IMR-90 (cell line): ENCODE results near the gene EEF1AKMT2. TPM values are rescaled to one million over a fixed set of nuclear protein-coding genes. Genes with fewer than 3 reads are reported as not detected.
A peak's percentile ranks its signal among the peaks of the same experiment; 100 is the strongest.

ENCODE experiments used
- ATAC-seq: fragments of 200-7000 bp; cut with Tn5 transposase; 2 replicates; pipeline ENCODE4 v1.9.1; 2020; ENCODE audit warnings: low read depth, mild to moderate bottlenecking, moderate library complexity
- BruUV-seq: library from RNA; stranded (reverse); fragments of 400-500 nt; replicated peaks from 2 replicates; lab custom pipeline; 2021; lab: Mats Ljungman, UMichigan
- CTCF ChIA-PET: fragments of 300-600 bp; formaldehyde crosslinking; extraction: SDS; loops from one replicate; lab custom pipeline; 2021; ENCODE audit warnings: antibody characterized with exemption; lab: Yijun Ruan, JAX
- POLR2A ChIA-PET: fragments of 300-600 bp; sonication (Branson Sonifier 250); formaldehyde crosslinking; loops from one replicate; lab custom pipeline; 2022; ENCODE audit warnings: antibody characterized with exemption; ENCODE audit not compliant: unreplicated experiment; lab: Charles Lee
- DNase-seq: peaks from one replicate; pipeline ENCODE4 v3.0.0; 2013
- H2AFZ ChIP-seq: replicated peaks from 2 replicates; pipeline ENCODE3; 2013; ENCODE audit warnings: low read length, mild to moderate bottlenecking; ENCODE audit not compliant: poor library complexity
- H2AK5ac ChIP-seq: 2 replicates; pipeline ENCODE4 v1.6.1; 2013; ENCODE audit warnings: low read depth, low read length, inconsistent platforms
- H2AK9ac ChIP-seq: replicated peaks from 2 replicates; pipeline ENCODE3; 2013; ENCODE audit warnings: mild to moderate bottlenecking, low read depth, low read length, moderate library complexity; ENCODE audit not compliant: poor library complexity
- H2BK120ac ChIP-seq: 2 replicates; pipeline ENCODE4 v1.6.1; 2013; ENCODE audit warnings: low read depth, low read length, inconsistent platforms
- H2BK15ac ChIP-seq: 3 replicates; pipeline ENCODE4 v1.6.1; 2013; ENCODE audit warnings: low read depth, low read length, inconsistent platforms
- H2BK20ac ChIP-seq: 2 replicates; pipeline ENCODE4 v1.6.1; 2013; ENCODE audit warnings: low read depth, mild to moderate bottlenecking, inconsistent platforms, low read length, moderate library complexity
- H2BK5ac ChIP-seq: 2 replicates; pipeline ENCODE4 v1.6.1; 2013; ENCODE audit warnings: mild to moderate bottlenecking, low read depth, low read length, inconsistent platforms; ENCODE audit not compliant: poor library complexity, severe bottlenecking
- H3K14ac ChIP-seq: replicated peaks from 2 replicates; pipeline ENCODE4 v1.6.1; 2013; ENCODE audit warnings: low read depth, low read length, inconsistent platforms
- H3K18ac ChIP-seq: 2 replicates; pipeline ENCODE4 v1.6.1; 2013; ENCODE audit warnings: low read depth, low read length, control low read depth
- H3K23ac ChIP-seq: 2 replicates; pipeline ENCODE4 v1.6.1; 2013; ENCODE audit warnings: low read depth, low read length, inconsistent platforms
- H3K27ac ChIP-seq: 2 replicates; pipeline ENCODE4 v1.5.1; 2013; ENCODE audit warnings: mild to moderate bottlenecking, control low read depth, low read length; ENCODE audit not compliant: insufficient read depth
- H3K27me3 ChIP-seq: 2 replicates; pipeline ENCODE4 v1.6.1; 2013; ENCODE audit warnings: low read length; ENCODE audit not compliant: control insufficient read depth, insufficient read depth
- H3K36me3 ChIP-seq: 2 replicates; pipeline ENCODE4 v1.6.1; 2013; ENCODE audit warnings: low read length, mixed read lengths; ENCODE audit not compliant: control insufficient read depth, insufficient read depth
- H3K4ac ChIP-seq: 2 replicates; pipeline ENCODE4 v1.6.1; 2013; ENCODE audit warnings: low read depth, low read length, inconsistent platforms
- H3K4me1 ChIP-seq: 2 replicates; pipeline ENCODE4 v1.6.1; 2013; ENCODE audit warnings: low read length, mixed read lengths; ENCODE audit not compliant: control insufficient read depth, insufficient read depth
- H3K4me2 ChIP-seq: 2 replicates; pipeline ENCODE4 v1.6.1; 2013; ENCODE audit warnings: low read depth, mild to moderate bottlenecking, control low read depth, low read length, moderate library complexity
- H3K4me3 ChIP-seq: 2 replicates; pipeline ENCODE4 v1.5.1; 2013; ENCODE audit warnings: low read depth, mild to moderate bottlenecking, control low read depth, low read length, moderate library complexity; ENCODE audit not compliant: insufficient read depth
- H3K56ac ChIP-seq: 2 replicates; pipeline ENCODE4 v1.6.1; 2013; ENCODE audit warnings: low read length, inconsistent platforms; ENCODE audit not compliant: insufficient read depth; ENCODE audit errors: extremely low read depth
- H3K79me1 ChIP-seq, 2 experiments: 2 replicates each; pipeline ENCODE4 v1.6.1; 2013; ENCODE audit warnings: low read length in 2 of 2, inconsistent platforms in 1 of 2, low read depth in 1 of 2
- H3K9ac ChIP-seq: 2 replicates; pipeline ENCODE4 v1.6.1; 2013; ENCODE audit warnings: low read depth, low read length, control low read depth
- H3K9me1 ChIP-seq: 2 replicates; pipeline ENCODE4 v1.6.1; 2013; ENCODE audit warnings: low read length, inconsistent platforms; ENCODE audit not compliant: insufficient read depth
- H3K9me3 ChIP-seq: 2 replicates; pipeline ENCODE4 v1.6.1; 2013; ENCODE audit warnings: low read length; ENCODE audit not compliant: control insufficient read depth, insufficient read depth
- H4K20me1 ChIP-seq: 2 replicates; pipeline ENCODE4 v1.6.1; 2013; ENCODE audit warnings: low read length, inconsistent platforms; ENCODE audit not compliant: insufficient read depth
- H4K5ac ChIP-seq: 2 replicates; pipeline ENCODE4 v1.6.1; 2013; ENCODE audit warnings: mild to moderate bottlenecking, low read depth, low read length, control low read depth
- H4K8ac ChIP-seq, 2 experiments: 2 replicates each; pipeline ENCODE4 v1.6.1; 2013; ENCODE audit warnings: low read depth in 2 of 2, low read length in 2 of 2, control low read depth in 1 of 2, inconsistent platforms in 1 of 2
- H4K91ac ChIP-seq: 2 replicates; pipeline ENCODE4 v1.6.1; 2013; ENCODE audit warnings: low read depth, low read length, inconsistent platforms; ENCODE audit not compliant: insufficient read depth
- BHLHE40 ChIP-seq: fragments of 150-350 bp; IDR thresholded peaks from 2 replicates; pipeline ENCODE4 v1.6.1; 2016; ENCODE audit warnings: mild to moderate bottlenecking, low read depth, low read length
- CEBPB ChIP-seq: IDR thresholded peaks from 2 replicates; pipeline ENCODE4 v1.6.1; 2012; ENCODE audit warnings: low read depth, low read length, improper control_type of control experiment
- CHD1 ChIP-seq: IDR thresholded peaks from 2 replicates; pipeline ENCODE4 v1.6.1; 2012; ENCODE audit warnings: low read depth, low read length, improper control_type of control experiment
- CTCF ChIP-seq: conservative IDR thresholded peaks from 2 replicates; pipeline ENCODE4 v1.5.1; 2012; ENCODE audit warnings: mild to moderate bottlenecking, low read depth, low read length, improper control_type of control experiment
- ELK1 ChIP-seq: fragments of 150-350 bp; IDR thresholded peaks from 2 replicates; pipeline ENCODE4 v1.6.1; 2016; ENCODE audit warnings: low read depth, mild to moderate bottlenecking, low read length, moderate library complexity, borderline replicate concordance
- NFE2L2 ChIP-seq: fragments of 150-350 bp; IDR thresholded peaks from 2 replicates; pipeline ENCODE4 v1.6.1; 2016; ENCODE audit warnings: low read depth, mild to moderate bottlenecking, low read length
- POLR2A ChIP-seq: IDR thresholded peaks from 2 replicates; pipeline ENCODE4 v1.6.1; 2012; ENCODE audit warnings: mild to moderate bottlenecking, low read depth, low read length
- RAD21 ChIP-seq: IDR thresholded peaks from 2 replicates; pipeline ENCODE4 v1.6.1; 2012; ENCODE audit warnings: low read length, improper control_type of control experiment
- RCOR1 ChIP-seq: IDR thresholded peaks from 2 replicates; pipeline ENCODE4 v1.6.1; 2012; ENCODE audit warnings: mild to moderate bottlenecking, low read length, improper control_type of control experiment; ENCODE audit not compliant: insufficient replicate concordance
- RFX5 ChIP-seq: IDR thresholded peaks from 2 replicates; pipeline ENCODE4 v1.8.0; 2012; ENCODE audit warnings: low read depth, mild to moderate bottlenecking, low read length, moderate library complexity
- SMC3 ChIP-seq: fragments of 150-350 bp; IDR thresholded peaks from 2 replicates; pipeline ENCODE4 v1.6.1; 2016; ENCODE audit warnings: low read depth, mild to moderate bottlenecking, antibody characterized with exemption, low read length, moderate library complexity
- USF2 ChIP-seq: fragments of 150-350 bp; IDR thresholded peaks from 2 replicates; pipeline ENCODE4 v1.6.1; 2017; ENCODE audit warnings: mild to moderate bottlenecking, antibody characterized with exemption, low read length, low read depth
- WGBS, 2 experiments: methylation state at CpG; one replicate each; pipeline versions ENCODE4 v1.1.5 to v1.1.7; 2013; ENCODE audit warnings: missing lambda C conversion rate in 2 of 2; ENCODE audit not compliant: insufficient read length in 1 of 2; ENCODE audit errors: extremely low coverage in 2 of 2; 5-methylcytosine and 5-hydroxymethylcytosine counted together
- dilution Hi-C: fragments of 300-500 bp; cut with HindIII; formaldehyde crosslinking; loops from one replicate; pipeline ENCODE4 v1.14.3; 2018; ENCODE audit warnings: low sequenced_read_pairs; ENCODE audit not compliant: unreplicated experiment
- in situ Hi-C: fragments of 300-500 bp; cut with MboI; formaldehyde crosslinking; loops from 3 replicates; pipeline ENCODE4 v1.14.3; 2019; ENCODE audit warnings: low sequenced_read_pairs, inconsistent platforms, mixed read lengths
- intact Hi-C: fragments of 100-400 bp; cut with micrococcal nuclease; formaldehyde crosslinking; loops from 2 replicates; pipeline ENCODE4 v1.10.0; 2022
- polyA plus RNA-seq, 3 experiments: library from polyadenylated mRNA; depleted of rRNA; stranded (reverse); fragments of >200 nt; gene quantifications; 2 replicates each; pipeline ENCODE4 v1.2.3, GENCODE V29; 2012; ENCODE audit warnings: low replicate concordance in 1 of 3
- total RNA-seq: library from RNA; depleted of rRNA; stranded (reverse); fragments of >200 nt; gene quantifications from 2 replicates; pipeline ENCODE4 v1.2.3, GENCODE V29; 2012

EEF1AKMT2 gene
- total and polyA plus RNA-seq, 2 of the 4 experiments (the other 2 are of a cell fraction) = 9.7 to 12.7 TPM

GRCh38 chr10:124827474-124827873, 35.8 kb upstream of the EEF1AKMT2 start:
- Histone ChIP-seq H3K79me1 (peaks cover 0 to 6% of the 10 kb centered on the region in 2 experiments; a peak in 2 of 4 replicates), H3K36me3 (peaks cover 25% of the 10 kb centered on the region), H3K4me1 (no peaks in the 10 kb centered on the region), H3K56ac (no peak overlapping the region), H3K4me3 (no peak overlapping the region), H2BK20ac (no peak overlapping the region), H3K23ac (no peak overlapping the region), H3K27me3 (no peaks in the 10 kb centered on the region), H4K8ac (no peak overlapping the region), H3K18ac (no peak overlapping the region), H4K20me1 (no peaks in the 10 kb centered on the region), H2BK15ac (no peak overlapping the region), H2AK5ac (no peak overlapping the region), H3K4ac (no peak overlapping the region), H2AFZ (no peak overlapping the region), H3K9ac (no peak overlapping the region), H4K5ac (no peak overlapping the region), H4K91ac (no peak overlapping the region), H3K14ac (no peak overlapping the region), H2BK120ac (no peak overlapping the region), H3K9me3 (no peaks in the 10 kb centered on the region), H2AK9ac (no peak overlapping the region), H2BK5ac (no peak overlapping the region), H3K9me1 (0 out of 2 replicates have a peak, but pooled peaks cover 3% of the 10 kb centered on the region), H3K27ac (no peak overlapping the region), H3K4me2 (no peak overlapping the region)
- in situ Hi-C loops (no loop called here), intact Hi-C loops (loop anchor here (2.0 kb wide), 1 partner anchor 297 kb away; no protein-coding TSS in a partner anchor), dilution Hi-C loops (no loop called here)
- no CpG with 5 or more reads among the region's 3 CpGs for WGBS, 2 experiments
- DNase-seq = peak; percentile 14
- CTCF ChIA-PET = no interaction called here
- no TSS peak for BruUV-seq
- no peak for ATAC-seq
- TF ChIP-seq CEBPB (0 out of 2 replicates have a peak, but pooled peaks have one; percentile 7), CHD1 (no peak), SMC3 (peak; percentile 43; the same call in 1 of the 2 replicates), NFE2L2 (no peak), RAD21 (peak; percentile 30), RCOR1 (no peak), USF2 (no peak), BHLHE40 (no peak), ELK1 (no peak), POLR2A (no peak), CTCF (peak; percentile 47), RFX5 (no peak)
- POLR2A ChIA-PET = no interaction called here
